Skin epidermis (tissue), 12 donors: ENCODE measurements around the gene LHX4.
"Not testable (repeated sequence)": the region's sequence is repeated elsewhere in the genome, so short reads cannot be mapped to it uniquely, and the experiment has no call there.

Experiments
- H3K27ac ChIP-seq, 21 experiments: fragments of 200-600 bp; sonication (generic) in 11 of 21; one replicate each; pipeline ENCODE4 v1.5.0; 2020; ENCODE audit warnings: mild to moderate bottlenecking in 3 of 21, inconsistent platforms in 2 of 21, moderate library complexity in 2 of 21
- H3K4me3 ChIP-seq, 7 experiments: fragments of 200-600 bp; sonication (generic) in 2 of 7; one replicate each; pipeline ENCODE4 v1.5.0; 2020; ENCODE audit warnings: inconsistent platforms in 2 of 7, mild to moderate bottlenecking in 2 of 7, moderate library complexity in 1 of 7

Gene LHX4

DNA sequence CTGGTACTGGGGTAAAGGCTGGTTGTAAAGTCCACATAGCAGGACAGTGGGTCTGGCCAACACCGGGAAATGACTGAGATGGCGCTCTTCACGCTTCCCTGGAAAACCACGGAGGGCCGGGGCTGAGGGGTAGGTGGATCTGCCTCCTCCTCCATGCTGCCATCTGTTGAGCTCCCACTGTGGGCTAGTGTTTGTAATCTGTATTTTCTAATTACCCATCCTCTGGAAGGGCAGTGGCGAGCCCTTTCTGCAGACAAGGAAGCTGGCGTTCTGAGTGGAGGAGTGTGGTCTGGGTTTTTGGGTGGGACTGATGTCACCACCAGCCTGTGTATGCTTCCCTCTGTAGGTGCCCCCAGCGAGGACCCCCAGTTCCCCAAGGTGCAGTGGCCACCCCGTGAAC lies 34.1 kb upstream of the LHX4 start:
- H3K4me3 ChIP-seq = no peak overlapping the region
- H3K27ac ChIP-seq = no peak overlapping the region

DNA sequence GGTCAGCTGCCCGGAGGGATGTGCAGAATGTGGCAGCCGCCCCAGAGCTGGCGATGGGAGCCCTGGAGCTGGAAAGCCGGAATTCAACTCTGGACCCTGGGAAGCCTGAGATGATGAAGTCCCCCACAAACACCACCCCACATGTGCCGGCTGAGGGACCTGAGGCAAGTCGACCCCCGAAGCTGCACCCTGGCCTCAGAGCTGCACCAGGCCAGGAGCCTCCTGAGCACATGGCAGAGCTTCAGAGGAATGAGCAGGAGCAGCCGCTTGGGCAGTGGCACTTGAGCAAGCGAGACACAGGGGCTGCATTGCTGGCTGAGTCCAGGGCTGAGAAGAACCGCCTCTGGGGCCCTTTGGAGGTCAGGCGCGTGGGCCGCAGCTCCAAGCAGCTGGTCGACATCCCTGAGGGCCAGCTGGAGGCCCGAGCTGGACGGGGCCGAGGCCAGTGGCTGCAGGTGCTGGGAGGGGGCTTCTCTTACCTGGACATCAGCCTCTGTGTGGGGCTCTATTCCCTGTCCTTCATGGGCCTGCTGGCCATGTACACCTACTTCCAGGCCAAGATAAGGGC lies 33.5 kb upstream of the LHX4 start:
- no peak overlapping the region for H3K27ac ChIP-seq
- no peak overlapping the region for H3K4me3 ChIP-seq

DNA sequence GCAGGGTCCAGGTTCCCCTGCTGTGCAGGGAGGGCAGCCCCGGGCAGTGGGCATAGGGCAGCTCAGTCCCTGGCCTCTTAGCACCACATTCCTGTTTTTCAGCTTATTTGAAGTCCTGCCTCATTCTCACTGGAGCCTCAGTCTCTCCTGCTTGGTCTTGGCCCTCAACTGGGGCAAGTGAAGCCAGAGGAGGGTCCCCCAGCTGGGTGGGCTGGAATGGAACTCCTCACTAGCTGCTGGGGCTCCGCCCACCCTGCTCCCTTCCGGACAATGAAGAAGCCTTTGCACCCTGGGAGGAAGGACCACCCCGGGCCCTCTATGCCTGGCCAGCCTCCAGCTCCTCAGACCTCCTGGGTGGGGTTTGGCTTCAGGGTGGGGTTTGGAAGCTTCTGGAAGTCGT lies 32.8 kb upstream of the LHX4 start:
- H3K4me3 ChIP-seq = no peak overlapping the region

DNA sequence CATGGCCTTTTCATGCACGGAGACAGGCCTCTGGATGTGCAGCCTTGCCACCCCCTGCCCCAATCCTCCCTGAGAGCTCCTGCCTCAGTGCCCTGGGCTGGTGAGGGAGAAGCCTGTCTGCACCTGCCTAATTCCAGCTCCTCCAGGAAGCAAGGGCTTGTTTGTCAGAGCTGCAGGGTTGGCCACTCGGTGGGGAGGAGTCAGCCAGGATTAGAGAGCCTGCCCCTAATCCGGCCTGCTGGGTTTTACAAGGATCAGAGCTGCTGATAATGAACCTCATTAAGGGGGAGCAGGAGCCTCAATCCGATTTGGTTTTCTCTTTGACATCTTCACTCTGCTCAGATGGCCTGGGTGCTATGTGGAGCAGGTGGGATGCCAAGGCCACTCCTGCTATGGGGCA lies 31.9 kb upstream of the LHX4 start:
- Histone ChIP-seq H3K4me3 (no peak overlapping the region), H3K27ac (no peak overlapping the region)

More for the DNA sequence above, 32.8 kb upstream of the LHX4 start:
- no peak overlapping the region for H3K27ac ChIP-seq

DNA sequence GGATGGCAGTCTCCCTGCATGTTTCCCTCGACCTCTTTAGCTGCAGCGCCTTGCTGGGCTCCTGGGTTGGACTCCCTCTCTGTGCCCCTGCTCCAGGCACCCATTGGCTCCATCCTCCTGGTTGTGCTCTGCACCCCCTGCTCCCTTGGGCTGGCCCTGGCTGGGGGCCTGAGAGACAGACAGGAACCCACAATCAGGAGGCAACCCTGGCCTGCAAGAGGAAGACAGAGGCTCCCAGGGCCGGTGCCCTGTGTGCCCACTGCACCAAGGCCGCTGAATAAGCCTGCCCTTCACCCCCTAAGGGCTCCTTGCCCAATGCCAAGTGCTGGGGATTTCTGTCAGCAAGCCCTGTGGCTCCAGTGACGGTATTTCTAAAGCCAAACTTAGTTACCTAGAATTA lies 31.5 kb upstream of the LHX4 start:
- Histone ChIP-seq H3K4me3 (no peak overlapping the region), H3K27ac (no peak overlapping the region)

DNA sequence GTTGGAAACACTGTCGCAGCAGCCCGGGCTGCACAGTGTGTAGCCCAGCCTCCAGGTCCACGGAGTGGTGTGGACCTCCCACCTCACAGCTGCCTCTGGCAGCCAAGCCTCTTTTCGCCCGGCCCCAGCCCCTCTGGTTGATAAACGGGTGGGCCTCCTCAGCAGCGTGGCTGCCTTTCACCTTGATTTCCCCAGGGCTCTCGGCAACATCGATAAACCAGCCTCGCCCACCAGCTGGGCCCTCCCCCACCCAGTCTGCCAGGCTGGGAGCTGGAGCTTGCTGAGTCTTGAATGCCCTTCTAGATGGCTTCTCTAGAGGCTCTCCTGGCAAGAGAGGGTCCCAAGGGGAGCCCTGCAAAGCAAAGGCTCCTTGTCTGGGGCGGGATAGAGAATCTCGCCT lies 31.0 kb upstream of the LHX4 start:
- no peak overlapping the region for H3K27ac ChIP-seq
- no peak overlapping the region for H3K4me3 ChIP-seq

DNA sequence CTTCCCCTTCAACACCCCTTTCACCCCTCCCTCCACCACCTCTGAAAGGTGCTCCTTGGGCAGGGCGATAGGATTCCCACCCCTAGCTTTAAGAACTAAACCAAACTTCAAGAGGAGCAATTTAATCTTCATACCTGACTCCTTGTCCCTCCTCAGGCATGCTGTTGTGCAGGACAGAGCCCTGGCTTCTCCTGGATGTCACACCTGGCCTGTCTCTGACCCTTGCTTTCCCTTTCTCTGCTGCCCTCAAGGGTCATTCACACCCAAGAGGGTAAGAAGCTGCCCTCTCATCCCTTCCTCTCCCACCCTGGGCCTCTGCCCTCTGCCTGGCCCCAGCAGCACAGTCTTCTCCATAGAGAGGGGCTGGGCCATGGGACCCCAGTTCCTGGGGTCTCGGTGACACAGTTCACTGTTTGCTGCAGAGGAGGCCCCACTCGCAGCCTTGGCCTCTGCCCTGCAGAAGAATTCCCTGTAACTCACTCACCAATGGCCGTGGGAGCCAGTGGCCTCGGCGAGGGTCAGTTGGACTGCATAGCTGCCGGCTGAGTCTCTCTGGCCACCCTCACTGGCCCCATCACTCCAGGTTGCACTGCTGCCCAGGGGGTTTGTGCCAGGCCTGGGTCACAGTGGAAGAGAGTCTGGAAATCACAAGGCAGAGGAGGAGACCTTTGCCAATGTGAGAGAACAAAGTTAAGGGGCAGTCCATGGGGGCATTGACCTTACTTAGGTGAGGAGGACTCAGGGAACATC lies 28.4 kb upstream of the LHX4 start:
- Histone ChIP-seq H3K4me3 (no peak overlapping the region), H3K27ac (no peak overlapping the region)

DNA sequence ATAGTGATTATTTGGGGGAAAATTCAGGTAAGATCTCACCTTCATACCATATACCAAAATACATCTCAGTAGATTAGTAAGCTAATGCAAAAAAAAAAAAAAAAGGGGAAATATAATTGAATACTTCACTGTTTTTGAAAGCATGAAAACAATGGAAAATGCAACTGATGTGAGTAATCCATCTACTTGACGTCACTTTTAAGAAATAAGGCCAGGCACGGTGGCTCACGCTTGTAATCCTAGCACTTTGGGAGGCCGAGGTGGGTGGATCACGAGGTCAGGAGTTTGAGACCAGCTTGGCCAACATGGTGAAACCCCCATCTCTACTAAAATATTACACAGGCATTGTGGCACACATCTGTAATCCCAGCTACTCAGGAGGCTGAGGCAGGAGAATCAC lies 27.5 kb upstream of the LHX4 start:
- not testable (repeated sequence) for H3K4me3 ChIP-seq, H3K27ac ChIP-seq

DNA sequence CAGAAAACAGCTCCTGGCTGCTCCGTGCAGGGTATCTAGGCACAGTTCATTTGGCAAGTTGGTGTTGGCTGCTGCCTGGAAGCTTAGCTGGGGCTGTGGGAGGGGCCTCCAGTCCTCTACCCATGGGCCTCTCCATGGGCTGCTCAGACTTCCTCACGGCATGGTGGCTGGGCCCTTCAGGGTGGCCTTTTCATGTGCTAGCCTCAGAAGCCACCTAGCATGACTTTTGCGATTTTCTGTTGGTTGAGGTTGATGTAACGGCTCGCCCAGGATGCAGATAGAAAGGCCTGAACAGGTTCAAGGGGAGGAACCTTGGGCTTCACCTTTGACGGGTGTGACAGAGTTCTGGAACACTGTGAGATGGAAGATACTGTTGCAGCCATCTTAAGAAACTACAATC lies 25.8 kb upstream of the LHX4 start:
- no peak overlapping the region for H3K4me3 ChIP-seq
- H3K27ac ChIP-seq = no peak overlapping the region

DNA sequence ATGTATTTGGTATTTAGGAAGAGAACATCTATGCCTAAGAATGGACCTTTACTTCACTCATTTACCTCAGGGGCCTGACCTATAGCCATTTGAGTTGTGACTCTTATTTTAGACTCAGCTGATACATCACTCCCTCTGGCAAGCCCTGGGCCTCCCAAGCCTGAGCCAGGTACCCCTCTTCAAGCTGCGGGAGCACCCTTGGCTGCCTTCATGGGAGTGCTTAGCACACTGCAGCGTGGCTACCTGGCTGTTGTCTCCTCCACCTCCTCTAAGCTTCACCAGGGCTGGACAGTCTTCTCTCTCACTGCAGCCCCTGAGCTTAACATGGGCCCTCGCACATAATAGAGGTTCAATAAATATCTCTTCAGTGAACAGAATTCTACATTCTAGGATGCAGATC lies 23.5 kb upstream of the LHX4 start:
- Histone ChIP-seq H3K27ac (no peak overlapping the region), H3K4me3 (no peak overlapping the region)

DNA sequence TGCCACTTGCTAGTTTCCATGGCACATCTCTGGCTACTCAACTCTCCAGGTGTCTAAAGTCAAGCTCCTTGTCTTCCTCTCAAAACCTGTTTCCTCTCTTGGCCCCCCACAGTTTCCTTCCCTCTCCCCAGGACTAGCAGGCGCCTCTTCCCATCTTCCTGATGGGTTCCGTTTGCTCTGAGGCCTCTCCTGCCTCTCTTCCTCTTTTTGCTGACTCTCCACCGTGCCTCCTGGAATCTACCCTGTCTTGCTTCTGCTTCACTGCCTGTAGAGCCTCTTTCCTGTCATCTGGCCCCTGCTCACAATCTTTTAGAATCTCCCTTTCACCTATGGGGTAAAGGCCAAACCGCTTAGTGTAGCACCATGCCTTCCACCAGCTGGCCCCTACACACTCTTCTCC lies 21.8 kb upstream of the LHX4 start:
- Histone ChIP-seq H3K27ac (no peak overlapping the region), H3K4me3 (no peak overlapping the region)

DNA sequence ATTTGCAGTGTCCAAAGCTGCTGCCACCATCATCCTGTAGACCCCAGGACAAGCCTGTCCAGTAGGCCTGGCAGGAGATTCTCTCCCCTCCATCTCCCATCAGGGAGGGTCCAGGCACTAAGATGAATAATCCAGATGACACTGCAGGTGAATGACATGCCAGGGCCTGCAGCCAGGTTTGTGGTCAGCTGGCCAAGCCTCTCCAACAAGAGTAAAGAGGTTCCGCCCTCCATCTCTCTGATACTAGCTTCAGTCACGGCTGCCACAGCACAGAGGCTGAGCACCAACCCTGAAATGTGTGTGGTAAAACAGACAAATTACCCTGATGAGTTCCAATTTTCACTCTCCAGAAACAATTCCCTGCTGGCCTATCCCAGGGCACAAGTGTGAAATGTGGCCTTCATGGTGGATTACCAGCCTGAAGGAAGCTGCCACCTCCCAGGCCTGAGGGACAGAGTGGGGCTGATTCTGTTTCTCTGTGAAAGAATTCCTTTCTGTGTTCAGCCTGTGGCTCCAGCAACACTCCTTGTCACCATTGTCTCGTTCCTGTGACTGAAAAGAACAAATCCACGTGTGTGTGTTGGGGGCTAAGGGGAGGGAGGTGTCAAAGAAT lies 19.9 kb upstream of the LHX4 start:
- no peak overlapping the region for H3K27ac ChIP-seq
- H3K4me3 ChIP-seq = no peak overlapping the region

DNA sequence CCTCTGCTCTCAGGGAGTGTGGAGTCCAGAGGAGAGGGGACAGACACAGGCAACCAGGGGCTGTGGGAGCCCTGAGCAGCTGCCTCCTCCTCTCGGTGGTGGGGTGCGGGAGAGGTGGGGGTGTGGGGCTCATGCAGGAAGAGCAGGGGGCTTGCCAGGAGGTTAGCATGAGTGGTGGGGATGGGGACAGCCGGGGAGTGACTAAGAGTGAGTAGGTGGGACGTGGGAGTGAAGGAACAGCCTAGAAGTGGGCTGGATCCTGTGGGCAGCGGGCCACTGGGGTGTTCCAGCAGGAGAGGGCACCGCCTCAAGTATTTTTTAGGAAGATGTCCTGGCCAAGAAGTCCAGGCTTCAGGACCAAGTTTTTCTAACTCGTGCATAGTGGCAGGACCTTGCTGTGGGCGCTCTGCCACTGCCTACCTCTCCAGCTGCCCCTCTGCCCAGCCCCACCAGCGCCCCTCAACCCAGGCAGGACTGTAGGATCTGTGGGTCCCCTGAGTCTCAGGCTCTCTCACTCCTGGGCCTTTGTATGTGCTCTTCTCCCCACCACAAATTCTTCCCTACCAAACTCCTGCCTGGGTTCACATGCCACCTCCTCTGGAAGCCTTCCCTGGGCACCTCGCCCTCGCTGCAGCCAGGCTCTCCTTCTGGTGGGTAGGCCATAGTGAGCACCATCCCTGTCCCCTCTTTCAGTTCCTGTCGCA lies 18.8 kb upstream of the LHX4 start:
- H3K27ac ChIP-seq = no peak overlapping the region
- no peak overlapping the region for H3K4me3 ChIP-seq

DNA sequence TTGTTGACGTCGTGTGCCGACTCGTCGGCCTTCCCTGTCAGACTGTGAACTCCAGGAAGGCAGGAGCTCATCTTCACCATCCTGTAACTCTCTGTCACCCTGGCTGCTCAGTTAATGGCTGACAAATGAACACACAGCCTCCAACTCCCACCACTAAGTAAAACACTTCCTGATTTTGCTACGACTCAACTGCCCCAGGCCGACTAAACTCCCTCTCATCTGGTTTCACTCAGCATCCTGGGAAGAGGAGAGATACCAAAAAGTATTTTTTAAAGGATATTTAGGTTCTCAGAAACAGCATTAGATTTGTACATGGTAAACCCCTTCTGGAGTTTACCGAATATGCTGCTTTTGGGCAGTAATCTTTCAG lies 18.2 kb upstream of the LHX4 start:
- Histone ChIP-seq H3K4me3 (no peak overlapping the region), H3K27ac (no peak overlapping the region)

DNA sequence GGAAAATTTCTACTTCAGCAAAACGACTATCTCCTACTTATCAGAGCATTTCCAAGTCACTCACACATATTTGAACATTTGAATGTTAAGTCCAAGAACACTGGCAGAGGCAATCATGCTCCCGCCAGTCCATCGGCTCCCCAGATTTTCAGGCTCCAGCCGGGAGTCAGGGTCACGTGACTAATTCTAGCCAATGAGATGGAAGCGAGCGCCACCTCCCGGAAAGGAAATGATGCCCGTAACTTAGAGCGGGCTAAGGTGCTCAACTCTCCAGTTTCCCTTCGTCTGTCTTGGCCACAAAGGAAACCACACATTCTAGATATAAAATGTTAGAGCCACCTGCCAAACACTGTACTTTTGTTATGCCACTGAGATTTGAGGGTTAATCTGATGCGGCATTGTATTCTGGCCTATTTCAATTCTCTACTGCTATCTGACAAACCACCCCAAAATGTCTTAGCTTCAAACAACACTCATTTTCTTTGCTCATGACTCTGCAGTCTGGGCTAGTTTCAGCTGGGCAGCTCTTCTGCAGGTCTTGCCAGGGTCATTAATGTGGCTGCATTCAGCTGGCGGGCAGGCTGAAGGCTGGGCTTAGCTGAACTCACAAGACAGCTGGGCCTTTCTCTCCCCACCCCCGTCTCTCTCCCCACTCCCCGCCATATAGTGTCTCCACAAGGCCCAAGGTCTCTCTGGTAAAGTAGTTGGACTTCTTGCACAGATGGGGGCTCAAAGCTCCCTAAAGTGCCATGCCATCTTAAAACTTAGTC lies 16.5 kb upstream of the LHX4 start:
- no peak overlapping the region for H3K4me3 ChIP-seq
- H3K27ac ChIP-seq = no peak overlapping the region

DNA sequence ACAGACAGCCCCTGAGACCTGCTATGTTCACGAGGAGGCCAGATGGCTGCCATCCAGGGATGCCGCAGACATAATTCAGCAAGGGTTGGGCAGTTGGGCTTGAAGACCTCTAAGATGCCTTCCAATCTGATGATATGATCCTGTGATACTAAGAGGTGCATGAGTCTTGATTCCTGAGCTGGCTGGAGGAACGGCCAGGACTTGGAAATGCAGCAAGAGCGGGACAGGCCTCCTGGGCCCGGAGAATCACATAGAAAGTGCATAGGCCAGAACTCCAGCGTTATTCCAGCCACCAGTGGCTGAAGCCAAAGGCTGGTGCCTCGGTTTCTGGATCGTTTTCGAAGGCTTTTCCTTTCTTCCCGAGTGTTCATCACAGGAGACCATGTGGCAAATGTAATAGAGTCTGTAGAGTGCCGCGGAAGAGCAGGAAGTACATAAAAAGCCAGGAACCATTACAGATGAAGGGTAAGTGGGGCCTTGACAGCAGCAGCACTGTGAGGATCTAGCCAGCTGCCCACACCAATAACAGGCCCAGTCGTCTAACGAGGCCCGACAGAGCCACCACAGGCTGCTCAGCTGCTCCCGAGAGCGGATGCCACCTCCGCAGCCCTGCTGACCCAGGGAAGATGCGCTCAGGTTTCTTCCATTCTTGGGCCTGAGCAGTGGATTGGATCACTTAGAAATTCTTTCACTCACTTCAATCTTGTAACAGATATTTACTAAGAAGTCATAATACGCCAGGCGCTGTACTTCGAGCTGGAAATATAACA lies 14.0 kb upstream of the LHX4 start:
- Histone ChIP-seq H3K27ac (no peak overlapping the region), H3K4me3 (no peak overlapping the region)

DNA sequence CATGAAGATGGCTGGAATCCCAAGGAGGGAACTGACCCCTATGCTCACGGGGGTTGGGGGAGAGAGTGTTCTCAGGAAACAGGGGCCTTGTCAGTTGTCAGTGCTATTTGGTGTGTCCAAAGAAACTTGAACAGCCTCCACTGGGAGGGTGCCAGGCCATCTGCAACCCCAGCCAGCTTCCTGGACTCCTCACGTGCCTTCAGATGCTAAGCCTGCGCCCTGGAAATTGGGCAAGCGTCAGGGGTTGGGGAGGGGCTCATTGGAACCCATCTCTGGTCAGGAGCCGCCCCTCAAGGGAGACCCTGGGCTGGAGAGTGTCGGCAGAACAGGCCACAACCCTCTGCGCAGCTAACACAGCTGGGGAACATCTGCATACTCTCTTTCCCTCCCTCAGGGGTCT lies 13.1 kb upstream of the LHX4 start:
- Histone ChIP-seq H3K27ac (no peak overlapping the region), H3K4me3 (no peak overlapping the region)

DNA sequence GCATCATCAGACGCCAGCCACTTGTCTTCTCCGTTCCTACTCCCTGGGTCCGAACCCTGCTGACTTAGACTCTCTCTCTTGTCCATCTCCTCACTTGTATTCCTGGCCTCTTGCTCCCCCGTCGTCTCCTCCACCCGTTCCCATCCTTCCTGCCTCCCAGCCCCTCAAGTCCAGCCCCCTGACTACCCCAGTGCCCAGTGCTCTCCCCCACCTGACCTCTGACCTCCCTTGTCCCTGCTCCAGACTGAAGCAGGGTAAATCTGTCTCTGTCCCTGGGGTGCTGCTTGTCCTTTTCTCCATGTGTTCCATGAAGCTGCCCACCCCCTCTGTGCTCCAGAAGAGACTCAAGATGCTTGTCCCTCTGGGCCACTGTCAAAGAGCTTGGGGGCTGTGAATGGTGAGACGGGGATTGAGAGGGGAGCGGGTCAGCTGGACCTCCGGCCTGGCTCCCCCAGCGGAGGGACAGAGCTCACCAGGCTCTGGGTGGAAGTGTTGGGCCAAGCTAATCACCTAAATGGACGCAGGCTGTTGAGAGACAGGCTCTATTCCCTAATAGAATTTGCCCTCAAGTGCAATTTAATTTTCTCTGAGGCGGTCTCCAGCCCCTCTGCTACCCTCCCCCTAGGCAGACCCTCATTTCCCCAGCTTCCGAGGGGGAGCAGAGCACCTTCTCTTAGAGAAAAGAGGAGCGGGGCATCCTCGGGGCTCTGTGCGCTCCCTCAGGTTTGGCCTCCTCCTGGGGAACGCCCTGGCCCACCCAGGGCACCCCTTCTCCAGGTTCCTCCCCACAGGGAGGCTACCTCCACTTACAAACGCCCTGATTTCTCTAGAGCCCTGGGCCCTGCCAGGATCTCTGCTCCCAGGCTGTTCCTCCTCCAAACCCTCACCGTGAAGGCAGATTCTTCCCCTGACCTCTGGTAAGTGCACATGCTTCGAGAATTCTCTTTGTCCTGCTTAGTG lies 11.0 kb upstream of the LHX4 start:
- H3K4me3 ChIP-seq = no peak overlapping the region
- no peak overlapping the region for H3K27ac ChIP-seq
